ENCODE results near the gene KRTAP19-6.
"Not testable (repeated sequence)": the region's sequence is repeated elsewhere in the genome, so short reads cannot be mapped to it uniquely, and the experiment has no call there.

KRTAP19-6 gene

DNA sequence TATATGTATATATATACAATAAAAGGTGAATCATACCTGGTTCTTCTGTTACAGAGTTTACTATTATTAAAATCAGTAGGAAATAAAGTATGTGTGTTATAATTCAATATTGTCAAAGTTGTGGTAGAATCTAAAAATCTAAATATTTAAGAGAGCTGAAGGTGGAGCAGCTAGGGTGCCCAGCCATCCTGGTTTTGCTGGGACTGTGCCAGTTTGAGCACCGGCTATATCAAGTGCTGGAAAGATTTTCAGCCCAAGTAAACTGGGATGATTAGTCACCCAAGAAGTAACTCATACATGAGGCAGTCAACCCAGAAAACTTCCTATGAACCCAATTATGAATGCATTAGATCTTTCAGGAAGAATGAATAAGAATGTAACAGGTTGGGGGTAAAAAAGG is 22.8 kb downstream of the KRTAP19-6 start:
- DNase-seq (ENCODE audit: low spot score), result no peak
- TF ChIP-seq, protein P1, sequence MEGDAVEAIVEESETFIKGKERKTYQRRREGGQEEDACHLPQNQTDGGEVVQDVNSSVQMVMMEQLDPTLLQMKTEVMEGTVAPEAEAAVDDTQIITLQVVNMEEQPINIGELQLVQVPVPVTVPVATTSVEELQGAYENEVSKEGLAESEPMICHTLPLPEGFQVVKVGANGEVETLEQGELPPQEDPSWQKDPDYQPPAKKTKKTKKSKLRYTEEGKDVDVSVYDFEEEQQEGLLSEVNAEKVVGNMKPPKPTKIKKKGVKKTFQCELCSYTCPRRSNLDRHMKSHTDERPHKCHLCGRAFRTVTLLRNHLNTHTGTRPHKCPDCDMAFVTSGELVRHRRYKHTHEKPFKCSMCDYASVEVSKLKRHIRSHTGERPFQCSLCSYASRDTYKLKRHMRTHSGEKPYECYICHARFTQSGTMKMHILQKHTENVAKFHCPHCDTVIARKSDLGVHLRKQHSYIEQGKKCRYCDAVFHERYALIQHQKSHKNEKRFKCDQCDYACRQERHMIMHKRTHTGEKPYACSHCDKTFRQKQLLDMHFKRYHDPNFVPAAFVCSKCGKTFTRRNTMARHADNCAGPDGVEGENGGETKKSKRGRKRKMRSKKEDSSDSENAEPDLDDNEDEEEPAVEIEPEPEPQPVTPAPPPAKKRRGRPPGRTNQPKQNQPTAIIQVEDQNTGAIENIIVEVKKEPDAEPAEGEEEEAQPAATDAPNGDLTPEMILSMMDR (IDR thresholded peaks at IDR 0.05; ENCODE audit: extremely low read depth, insufficient read depth, missing control alignments), result no peak
- in situ Hi-C loops (cut with MboI; ENCODE audit: low pct_unique_long_range_greater_than_20kb, low sequenced_read_pairs, unreplicated experiment), result no loop called here

DNA sequence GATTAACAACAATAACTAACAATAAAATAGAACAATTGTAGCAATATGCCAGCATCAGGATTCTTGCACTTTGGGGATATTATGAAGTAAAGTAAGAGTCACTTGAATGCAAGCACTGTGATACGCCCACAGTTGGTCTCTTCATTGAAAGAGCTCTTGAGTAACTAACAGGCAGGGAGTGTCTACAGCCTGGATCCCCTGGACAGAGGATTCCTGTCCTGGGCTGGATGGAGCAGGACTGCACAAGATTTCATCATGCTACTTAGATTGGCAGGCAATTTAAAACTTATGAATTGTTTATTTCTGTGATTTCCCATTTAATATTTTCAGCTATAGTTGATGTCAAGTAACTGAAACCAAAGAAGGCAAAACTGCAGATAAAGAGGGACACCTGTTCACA is 26.0 kb downstream of the KRTAP19-6 start:
- TF ChIP-seq, protein P1 (IDR thresholded peaks at IDR 0.05; ENCODE audit: extremely low read depth, insufficient read depth, missing control alignments), result no peak
- no peak for DNase-seq (ENCODE audit: low spot score)
- in situ Hi-C loops (cut with MboI; ENCODE audit: low pct_unique_long_range_greater_than_20kb, low sequenced_read_pairs, unreplicated experiment), result no loop called here

DNA sequence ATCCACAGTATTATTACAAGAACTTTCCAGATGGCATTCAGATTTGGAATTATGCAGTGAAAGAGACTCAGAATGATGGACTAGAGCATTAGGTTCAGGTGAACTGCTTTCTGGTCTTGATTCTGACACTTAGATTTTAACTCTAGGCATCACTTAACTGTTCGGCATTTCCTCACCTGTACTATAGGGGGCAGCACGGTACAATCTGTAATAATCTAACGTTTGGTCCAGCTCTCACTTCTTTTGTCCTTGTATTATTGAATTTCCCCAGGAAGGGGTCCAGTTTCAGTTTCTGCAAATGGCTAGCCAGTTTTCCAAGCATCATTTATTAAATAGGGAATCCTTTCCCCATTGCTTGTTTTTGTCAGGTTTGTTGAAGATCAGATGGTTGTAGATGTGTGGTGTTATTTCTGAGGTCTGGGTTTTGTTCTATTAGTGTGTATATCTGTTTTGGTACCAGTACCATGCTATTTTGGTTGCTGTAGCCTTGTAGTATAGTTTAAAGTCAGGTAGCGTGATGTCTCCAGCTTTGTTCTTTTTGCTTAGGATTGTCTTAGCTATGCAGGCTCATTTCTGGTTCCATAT is 36.0 kb downstream of the KRTAP19-6 start:
- TF ChIP-seq, protein P1 (IDR thresholded peaks at IDR 0.05; ENCODE audit: extremely low read depth, insufficient read depth, missing control alignments), result peak; percentile 20
- DNase-seq (ENCODE audit: low spot score); in situ Hi-C loops (cut with MboI; ENCODE audit: low pct_unique_long_range_greater_than_20kb, low sequenced_read_pairs, unreplicated experiment): not testable (repeated sequence)

DNA sequence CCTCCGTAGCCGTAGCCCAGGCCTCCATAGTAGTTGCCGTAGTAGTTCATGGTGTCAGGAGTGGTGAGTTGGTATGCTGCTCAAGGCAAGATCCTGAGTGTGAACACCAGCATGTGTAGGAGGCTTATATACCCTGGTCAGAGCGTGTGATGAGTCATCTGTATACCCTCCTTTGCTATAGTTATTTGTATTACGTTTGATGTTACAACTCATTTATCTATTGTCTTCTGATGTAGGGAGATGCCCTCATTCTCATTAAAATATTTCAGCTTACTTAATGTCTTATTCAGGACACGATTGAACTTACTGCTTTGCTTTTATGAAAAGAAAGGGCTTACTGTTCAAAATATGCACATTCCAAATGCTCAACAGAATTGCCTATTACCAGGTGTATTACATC is 39.6 kb downstream of the KRTAP19-6 start, which contains the start of gene KRTAP19-5:
KRTAP19-5 (minus strand) TSS at position 101 of the 400 bp plus-strand sequence; CDS start at position 50, 51 bp downstream.
- DNase-seq (ENCODE audit: low spot score), result no peak

GRCh38 chr21:30497065-30497464 is 44.6 kb downstream of the KRTAP19-6 start, which contains the start of gene KRTAP19-4:
TSS of gene KRTAP19-4 (minus strand) at chr21:30497165. CDS start at chr21:30497110, 55 bp downstream.
- TF ChIP-seq, protein P1 (IDR thresholded peaks at IDR 0.05; ENCODE audit: extremely low read depth, insufficient read depth, missing control alignments), result no peak
- no peak for DNase-seq (ENCODE audit: low spot score)
- in situ Hi-C loops (cut with MboI; ENCODE audit: low pct_unique_long_range_greater_than_20kb, low sequenced_read_pairs, unreplicated experiment), result no loop called here

More for the DNA sequence above, 39.6 kb downstream of the KRTAP19-6 start, which contains the start of gene KRTAP19-5:
- in situ Hi-C loops (cut with MboI; ENCODE audit: low pct_unique_long_range_greater_than_20kb, low sequenced_read_pairs, unreplicated experiment), result no loop called here
- TF ChIP-seq, protein P1 (IDR thresholded peaks at IDR 0.05; ENCODE audit: extremely low read depth, insufficient read depth, missing control alignments), result no peak

DNA sequence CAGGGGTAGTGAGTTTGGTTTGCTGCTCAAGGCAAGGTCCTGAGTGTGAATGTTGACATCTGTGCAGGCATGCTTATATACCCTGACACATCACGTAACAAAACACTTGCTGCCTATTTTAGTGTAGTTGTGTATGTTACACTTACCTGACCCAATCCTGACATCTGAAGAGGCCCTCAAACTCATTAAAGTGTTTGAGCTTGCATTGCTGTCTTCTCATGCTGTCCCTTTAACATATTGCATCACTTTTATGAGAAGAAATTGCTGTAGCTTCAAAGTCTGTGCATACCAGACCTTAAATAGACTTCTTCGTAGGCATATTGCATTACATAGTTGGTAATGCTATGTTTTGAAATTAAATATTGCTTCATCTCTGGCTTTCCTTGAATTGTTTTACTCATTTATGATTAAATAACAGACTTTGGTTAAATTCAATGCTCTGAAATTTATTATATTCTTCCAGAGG is 49.7 kb downstream of the KRTAP19-6 start, which contains the start of gene KRTAP19-3:
KRTAP19-3 (minus strand) TSS at position 51 of the 466 bp plus-strand sequence. CDS start 56 bp downstream, outside the sequence.
- TF ChIP-seq, protein P1 (IDR thresholded peaks at IDR 0.05; ENCODE audit: extremely low read depth, insufficient read depth, missing control alignments), result no peak
- in situ Hi-C loops (cut with MboI; ENCODE audit: low pct_unique_long_range_greater_than_20kb, low sequenced_read_pairs, unreplicated experiment), result no loop called here
- no peak for DNase-seq (ENCODE audit: low spot score)

Measured in GM13977 (cell line).